ENCODE measurements around the gene SMG6. TPM values are rescaled to one million over a fixed set of nuclear protein-coding genes. Genes with fewer than 3 reads are reported as not detected.

The SMG6 gene
- total and polyA plus RNA-seq, 2 of the 4 experiments (the other 2 are of a cell fraction): 16.3 to 30.3 TPM

DNA sequence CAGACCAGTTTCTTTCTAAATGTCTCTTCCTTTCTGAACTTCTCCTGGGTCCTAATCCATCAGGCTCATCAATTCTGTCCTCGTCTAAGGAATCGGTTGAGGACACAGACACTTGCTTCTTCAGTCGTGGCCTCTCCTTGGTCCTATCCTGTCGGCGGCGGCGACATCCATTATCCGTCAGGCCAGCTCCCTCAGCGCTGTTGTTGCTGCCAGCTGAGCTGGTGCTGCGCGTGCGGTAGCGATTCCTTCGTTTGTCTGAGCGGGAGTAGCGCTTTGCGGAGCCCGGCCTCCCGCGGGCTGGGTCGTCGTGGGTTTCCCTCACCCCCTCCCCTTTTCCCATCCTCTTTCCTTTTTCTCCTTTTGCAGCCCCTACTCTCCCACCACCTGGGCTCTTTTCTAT is 3.8 kb downstream of the SMG6 start:
- H4K5ac ChIP-seq (ENCODE audit: low read depth, low read length): no peak overlapping the region
- in situ Hi-C loops (cut with MboI; ENCODE audit: low sequenced_read_pairs): no loop called here

More for the DNA sequence above, 3.8 kb downstream of the SMG6 start:
- ATAC-seq (ENCODE audit: low read depth) (no peak), DNase-seq (no peak)
- Histone ChIP-seq H4K8ac (ENCODE audit: low read depth in 2 of 2, low read length in 2 of 2) (no peak overlapping the region), H2BK5ac (ENCODE audit: low read depth, low read length, poor library complexity, severe bottlenecking) (no peak overlapping the region), H3K79me1 (ENCODE audit: low read depth in 1 of 2, low read length in 2 of 2) (peaks cover 17 to 83% of the 10 kb centered on the region in 2 experiments), H3K36me3 (ENCODE audit: control insufficient read depth, insufficient read depth, low read length) (peaks cover 28% of the 10 kb centered on the region), H2BK120ac (ENCODE audit: low read depth, low read length) (no peak overlapping the region), H3K27me3 (ENCODE audit: control insufficient read depth, insufficient read depth, low read length) (no peaks in the 10 kb centered on the region), H3K4me3 (ENCODE audit: insufficient read depth, low read depth, low read length) (no peak overlapping the region), H4K91ac (ENCODE audit: insufficient read depth, low read depth, low read length) (no peak overlapping the region), H3K4ac (ENCODE audit: low read depth, low read length) (no peak overlapping the region), H2AK9ac (replicated peaks; ENCODE audit: low read depth, low read length, poor library complexity) (no peak overlapping the region), H3K4me2 (ENCODE audit: low read depth, low read length) (no peak overlapping the region), H3K23ac (ENCODE audit: low read depth, low read length) (no peak overlapping the region), H3K18ac (ENCODE audit: low read depth, low read length) (no peak overlapping the region), H3K27ac (ENCODE audit: insufficient read depth, low read length) (no peak overlapping the region), H3K9me1 (ENCODE audit: insufficient read depth, low read length) (peaks cover 4% of the 10 kb centered on the region; the same call in 1 of the 2 replicates), H4K20me1 (ENCODE audit: insufficient read depth, low read length) (peaks cover 14% of the 10 kb centered on the region; the same call in 1 of the 2 replicates), H2AFZ (replicated peaks; ENCODE audit: low read length, poor library complexity) (no peak overlapping the region), H3K56ac (ENCODE audit: extremely low read depth, insufficient read depth, low read length) (no peak overlapping the region), H2BK15ac (ENCODE audit: low read depth, low read length) (no peak overlapping the region), H2BK20ac (ENCODE audit: low read depth, low read length) (no peak overlapping the region), H3K4me1 (ENCODE audit: control insufficient read depth, insufficient read depth, low read length) (peaks cover 1% of the 10 kb centered on the region; the same call in 1 of the 2 replicates), H3K9ac (ENCODE audit: low read depth, low read length) (no peak overlapping the region), H3K14ac (replicated peaks; ENCODE audit: low read depth, low read length) (no peak overlapping the region), H3K9me3 (ENCODE audit: control insufficient read depth, insufficient read depth, low read length) (no peaks in the 10 kb centered on the region), H2AK5ac (ENCODE audit: low read depth, low read length) (no peak overlapping the region)
- dilution Hi-C loops (cut with HindIII; ENCODE audit: low sequenced_read_pairs, unreplicated experiment) (no loop called here), intact Hi-C loops (cut with micrococcal nuclease) (no loop called here)
- BruUV-seq (replicated peaks): no TSS peak
- ChIA-PET POLR2A (ENCODE audit: unreplicated experiment) (no interaction called here), CTCF (no interaction called here)
- 93% methylated on average over 22 of the region's 22 CpGs; no CpG with 5 or more reads in 1 of the 2 experiments for WGBS, 2 experiments (ENCODE audit: extremely low coverage in 2 of 2, insufficient read length in 1 of 2)
- TF ChIP-seq RFX5 (IDR thresholded peaks at IDR 0.05; ENCODE audit: low read depth, low read length) (no peak), BHLHE40 (IDR thresholded peaks at IDR 0.05; ENCODE audit: low read depth, low read length) (no peak), RCOR1 (IDR thresholded peaks at IDR 0.05; ENCODE audit: insufficient replicate concordance, low read length) (no peak), POLR2A (IDR thresholded peaks at IDR 0.05; ENCODE audit: low read depth, low read length) (no peak), NFE2L2 (IDR thresholded peaks at IDR 0.05; ENCODE audit: low read depth, low read length) (no peak), MAFK (IDR thresholded peaks at IDR 0.05; ENCODE audit: low read depth, low read length) (no peak), RAD21 (IDR thresholded peaks at IDR 0.05; ENCODE audit: low read length) (no peak), CHD1 (IDR thresholded peaks at IDR 0.05; ENCODE audit: low read depth, low read length) (no peak), CEBPB (IDR thresholded peaks at IDR 0.05; ENCODE audit: low read depth, low read length) (no peak), SMC3 (IDR thresholded peaks at IDR 0.05; ENCODE audit: low read depth, low read length) (no peak), FOS (IDR thresholded peaks at IDR 0.05; ENCODE audit: low read depth, low read length) (no peak), MAZ (IDR thresholded peaks at IDR 0.05; ENCODE audit: borderline replicate concordance, low read depth, low read length) (no peak), MXI1 (IDR thresholded peaks at IDR 0.05; ENCODE audit: borderline replicate concordance, low read depth, low read length) (no peak)
- TF ChIP-seq, protein P1, sequence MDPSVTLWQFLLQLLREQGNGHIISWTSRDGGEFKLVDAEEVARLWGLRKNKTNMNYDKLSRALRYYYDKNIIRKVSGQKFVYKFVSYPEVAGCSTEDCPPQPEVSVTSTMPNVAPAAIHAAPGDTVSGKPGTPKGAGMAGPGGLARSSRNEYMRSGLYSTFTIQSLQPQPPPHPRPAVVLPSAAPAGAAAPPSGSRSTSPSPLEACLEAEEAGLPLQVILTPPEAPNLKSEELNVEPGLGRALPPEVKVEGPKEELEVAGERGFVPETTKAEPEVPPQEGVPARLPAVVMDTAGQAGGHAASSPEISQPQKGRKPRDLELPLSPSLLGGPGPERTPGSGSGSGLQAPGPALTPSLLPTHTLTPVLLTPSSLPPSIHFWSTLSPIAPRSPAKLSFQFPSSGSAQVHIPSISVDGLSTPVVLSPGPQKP (IDR thresholded peaks at IDR 0.05; ENCODE audit: borderline replicate concordance, low read depth, low read length): no peak
- TF ChIP-seq, protein P2, sequence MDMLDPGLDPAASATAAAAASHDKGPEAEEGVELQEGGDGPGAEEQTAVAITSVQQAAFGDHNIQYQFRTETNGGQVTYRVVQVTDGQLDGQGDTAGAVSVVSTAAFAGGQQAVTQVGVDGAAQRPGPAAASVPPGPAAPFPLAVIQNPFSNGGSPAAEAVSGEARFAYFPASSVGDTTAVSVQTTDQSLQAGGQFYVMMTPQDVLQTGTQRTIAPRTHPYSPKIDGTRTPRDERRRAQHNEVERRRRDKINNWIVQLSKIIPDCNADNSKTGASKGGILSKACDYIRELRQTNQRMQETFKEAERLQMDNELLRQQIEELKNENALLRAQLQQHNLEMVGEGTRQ (IDR thresholded peaks at IDR 0.05; ENCODE audit: low read depth, low read length): no peak
- TF ChIP-seq, protein P3, sequence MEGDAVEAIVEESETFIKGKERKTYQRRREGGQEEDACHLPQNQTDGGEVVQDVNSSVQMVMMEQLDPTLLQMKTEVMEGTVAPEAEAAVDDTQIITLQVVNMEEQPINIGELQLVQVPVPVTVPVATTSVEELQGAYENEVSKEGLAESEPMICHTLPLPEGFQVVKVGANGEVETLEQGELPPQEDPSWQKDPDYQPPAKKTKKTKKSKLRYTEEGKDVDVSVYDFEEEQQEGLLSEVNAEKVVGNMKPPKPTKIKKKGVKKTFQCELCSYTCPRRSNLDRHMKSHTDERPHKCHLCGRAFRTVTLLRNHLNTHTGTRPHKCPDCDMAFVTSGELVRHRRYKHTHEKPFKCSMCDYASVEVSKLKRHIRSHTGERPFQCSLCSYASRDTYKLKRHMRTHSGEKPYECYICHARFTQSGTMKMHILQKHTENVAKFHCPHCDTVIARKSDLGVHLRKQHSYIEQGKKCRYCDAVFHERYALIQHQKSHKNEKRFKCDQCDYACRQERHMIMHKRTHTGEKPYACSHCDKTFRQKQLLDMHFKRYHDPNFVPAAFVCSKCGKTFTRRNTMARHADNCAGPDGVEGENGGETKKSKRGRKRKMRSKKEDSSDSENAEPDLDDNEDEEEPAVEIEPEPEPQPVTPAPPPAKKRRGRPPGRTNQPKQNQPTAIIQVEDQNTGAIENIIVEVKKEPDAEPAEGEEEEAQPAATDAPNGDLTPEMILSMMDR (conservative IDR thresholded peaks at IDR 0.05; ENCODE audit: low read depth, low read length): no peak
